Ovary (tissue), 9 donors: ENCODE data around the gene CRABP2. TPM values are rescaled to one million over a fixed set of nuclear protein-coding genes. Genes with fewer than 3 reads are reported as not detected.

Experiments
- DNase-seq, 5 donors: peaks; one replicate each; pipeline ENCODE4 v3.0.0-alpha.2; 2019 to 2020
- H3K27ac ChIP-seq, 2 donors: fragments of 200-600 bp; one replicate each; pipeline versions ENCODE4 v1.5.1 to v1.8.0; 2019 to 2022
- H3K27me3 ChIP-seq: fragments of 200-600 bp; one replicate; pipeline ENCODE4 v1.8.0; 2022
- H3K36me3 ChIP-seq: fragments of 200-600 bp; sonication (generic); one replicate; pipeline ENCODE4 v1.5.1; 2019
- H3K4me1 ChIP-seq: one replicate; pipeline ENCODE4 v1.8.1; 2013; ENCODE audit warnings: mild to moderate bottlenecking, moderate library complexity; ENCODE audit not compliant: insufficient read depth
- H3K4me3 ChIP-seq: fragments of 200-600 bp; sonication (generic); one replicate; pipeline ENCODE4 v1.5.1; 2017
- H3K9me3 ChIP-seq, 2 donors: fragments of 200-600 bp in 1 of 2; sonication (generic) in 1 of 2; one replicate each; pipeline versions ENCODE4 v1.5.1 to v1.8.1; 2013 to 2019; ENCODE audit warnings: mild to moderate bottlenecking in 1 of 2, moderate library complexity in 1 of 2
- CTCF ChIP-seq, 3 donors: fragments of 450-650 bp in 2 of 3; fragments of 200-600 bp in 1 of 3; IDR thresholded peaks; one replicate each; pipeline versions ENCODE4 v1.5.1 to v1.8.0; 2016 to 2022; ENCODE audit warnings: antibody characterized with exemption in 3 of 3, mild to moderate bottlenecking in 1 of 3
- EP300 ChIP-seq: sonication (generic); formaldehyde crosslinking; IDR thresholded peaks from one replicate; pipeline ENCODE4 v1.6.1; 2017; ENCODE audit warnings: antibody characterized with exemption
- POLR2A ChIP-seq: fragments of 450-650 bp; IDR thresholded peaks from one replicate; pipeline ENCODE4 v1.6.1; 2017; ENCODE audit warnings: antibody characterized with exemption, mild to moderate bottlenecking, moderate library complexity
- WGBS, 3 donors: extraction: QIAGEN DNeasy Blood & Tissue Kit in 1 of 3; methylation state at CpG; one replicate each; pipeline versions ENCODE4 v1.1.5 to v1.1.7; 2013 to 2017; 5-methylcytosine and 5-hydroxymethylcytosine counted together
- intact Hi-C, 4 donors: fragments of 100-400 bp; cut with DNase I; formaldehyde crosslinking; loops; one replicate each; pipeline versions ENCODE4 v1.11.0 to v1.15.1; 2022 to 2023
- polyA plus RNA-seq, 2 donors: library from polyadenylated mRNA; stranded (reverse); fragments of 200-250 nt in 1 of 2; fragments of 350-450 nt in 1 of 2; fragmentation: Illumina TruSeq in 1 of 2; extraction: RNeasy Lipid Tissue Mini Kit (QIAGEN cat#74804) in 1 of 2; gene quantifications; one replicate each; pipeline ENCODE4 v1.2.3, GENCODE V29; 2013 to 2014
- total RNA-seq, 7 donors: library from RNA; depleted of rRNA in 2 of 7; stranded (reverse); fragments of >200 nt in 2 of 7; fragmentation: NEBNext Ultra II Directional in 3 of 7; extraction: Animal tissue kit (Norgen Biotek cat#: 25700) in 3 of 7; gene quantifications; one replicate each; pipeline versions ENCODE4 v1.1.0 to v1.2.4, GENCODE V29; 2016 to 2023
- donor health status: DM: no; HTN: no; CAD: no; lungs with moderate emphysema.
- donor health status: DM: no; HTN: no; CAD: no.
- donor health status: Bipolar disorder and iron deficiency.
- donor health status: DM: yes; HTN: yes; CAD: no.
- donor health status: DM: no; HTN: no; CAD: no.
- donor health status: DM: yes; HTN: yes; CAD: no.

The CRABP2 gene
- total and polyA plus RNA-seq, 9 donors = 1.4 to 31.5 (median 5.5) TPM

GRCh38 chr1:156725683-156726280, 20.4 kb upstream of the CRABP2 start:
- H3K4me3 ChIP-seq = peak overlapping the region; percentile 24
- H3K9me3 ChIP-seq = no peaks in the 10 kb centered on the region
- H3K36me3 ChIP-seq = no peaks in the 10 kb centered on the region
- peaks cover 16% of the 10 kb centered on the region for H3K4me1 ChIP-seq
- intact Hi-C loops = loop anchor here (1.0 to 2.0 kb wide), 3 partner anchors 35 to 37 kb away; no protein-coding TSS in a partner anchor
- 7 to 9% (median 8%) methylated on average over 18 of the region's 18 CpGs for WGBS, 3 donors
- no peak overlapping the region for H3K27ac ChIP-seq
- peak; percentile 83 to 93 (median 90) for DNase-seq
- no peaks in the 10 kb centered on the region for H3K27me3 ChIP-seq
- no peak for TF ChIP-seq EP300
- TF ChIP-seq CTCF (IDR thresholded peaks at IDR 0.05) = peak; percentile 83 to 94 (median 93)

- H3K27ac ChIP-seq = no peak overlapping the region
- H3K36me3 ChIP-seq = no peaks in the 10 kb centered on the region
- H3K4me3 ChIP-seq = no peak overlapping the region
- peaks cover 10% of the 10 kb centered on the region for H3K4me1 ChIP-seq
- intact Hi-C loops = no loop called here
- TF ChIP-seq EP300 (no peak), POLR2A (no peak), CTCF (IDR thresholded peaks at IDR 0.05) (no peak)
- 90 to 94% (median 91%) methylated on average over 4 of the region's 4 CpGs for WGBS, 3 donors
- H3K27me3 ChIP-seq = no peaks in the 10 kb centered on the region
- H3K9me3 ChIP-seq = no peaks in the 10 kb centered on the region
- DNase-seq = no peak
Observed at GRCh38 chr1:156721535-156721934, 16.2 kb upstream of the CRABP2 start.

GRCh38 chr1:156721131-156721530, 15.7 kb upstream of the CRABP2 start:
- TF ChIP-seq EP300 = no peak
- no peak for TF ChIP-seq POLR2A
- TF ChIP-seq CTCF (IDR thresholded peaks at IDR 0.05) = no peak
- Histone ChIP-seq H3K4me3 (no peak overlapping the region), H3K36me3 (no peaks in the 10 kb centered on the region), H3K27me3 (no peaks in the 10 kb centered on the region), H3K9me3 (no peaks in the 10 kb centered on the region), H3K4me1 (peaks cover 9% of the 10 kb centered on the region), H3K27ac (no peak overlapping the region)
- intact Hi-C loops = no loop called here
- 49 to 67% (median 61%) methylated on average over 2 of the region's 2 CpGs for WGBS, 3 donors
- no peak for DNase-seq

- H3K36me3 ChIP-seq = no peaks in the 10 kb centered on the region
- H3K4me1 ChIP-seq = no peaks in the 10 kb centered on the region
- H3K9me3 ChIP-seq = no peaks in the 10 kb centered on the region
- DNase-seq = no peak
- no peak overlapping the region for H3K4me3 ChIP-seq
- intact Hi-C loops = no loop called here
- H3K27me3 ChIP-seq = no peaks in the 10 kb centered on the region
- H3K27ac ChIP-seq = no peak overlapping the region
- no peak for TF ChIP-seq EP300
- TF ChIP-seq CTCF (IDR thresholded peaks at IDR 0.05) = no peak
- no peak for TF ChIP-seq POLR2A
- WGBS, 3 donors = 89 to 93% (median 90%) methylated on average over 4 of the region's 4 CpGs
Observed at GRCh38 chr1:156717351-156717750, 12.0 kb upstream of the CRABP2 start.
